Measurements from ENCODE around the gene LRRC8E.

The LRRC8E gene

GRCh38 chr19:7888145-7888825, at the start of gene LRRC8E:
Gene LRRC8E, plus strand, starts transcription at chr19:7888510. Its CDS starts 7,094 bp downstream, at chr19:7895604.
- H3K4me1 Mint-ChIP-seq, result no peaks in the 10 kb centered on the region
- no peaks in the 10 kb centered on the region for H3K36me3 Mint-ChIP-seq (ENCODE audit: low read depth)
- peaks cover 31% of the 10 kb centered on the region for H3K27me3 Mint-ChIP-seq (ENCODE audit: low read depth)
- TF ChIP-seq, protein P1, sequence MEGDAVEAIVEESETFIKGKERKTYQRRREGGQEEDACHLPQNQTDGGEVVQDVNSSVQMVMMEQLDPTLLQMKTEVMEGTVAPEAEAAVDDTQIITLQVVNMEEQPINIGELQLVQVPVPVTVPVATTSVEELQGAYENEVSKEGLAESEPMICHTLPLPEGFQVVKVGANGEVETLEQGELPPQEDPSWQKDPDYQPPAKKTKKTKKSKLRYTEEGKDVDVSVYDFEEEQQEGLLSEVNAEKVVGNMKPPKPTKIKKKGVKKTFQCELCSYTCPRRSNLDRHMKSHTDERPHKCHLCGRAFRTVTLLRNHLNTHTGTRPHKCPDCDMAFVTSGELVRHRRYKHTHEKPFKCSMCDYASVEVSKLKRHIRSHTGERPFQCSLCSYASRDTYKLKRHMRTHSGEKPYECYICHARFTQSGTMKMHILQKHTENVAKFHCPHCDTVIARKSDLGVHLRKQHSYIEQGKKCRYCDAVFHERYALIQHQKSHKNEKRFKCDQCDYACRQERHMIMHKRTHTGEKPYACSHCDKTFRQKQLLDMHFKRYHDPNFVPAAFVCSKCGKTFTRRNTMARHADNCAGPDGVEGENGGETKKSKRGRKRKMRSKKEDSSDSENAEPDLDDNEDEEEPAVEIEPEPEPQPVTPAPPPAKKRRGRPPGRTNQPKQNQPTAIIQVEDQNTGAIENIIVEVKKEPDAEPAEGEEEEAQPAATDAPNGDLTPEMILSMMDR (IDR thresholded peaks at IDR 0.05; ENCODE audit: unreplicated experiment in 3 of 3), result no peak
- no peaks in the 10 kb centered on the region for H3K9me3 Mint-ChIP-seq
- no peak within 1 kb of the TSS for H3K27ac Mint-ChIP-seq
- H3K4me3 Mint-ChIP-seq, result peak within 1 kb of the TSS in 2 of 3 experiments; percentile 32 to 40

DNA sequence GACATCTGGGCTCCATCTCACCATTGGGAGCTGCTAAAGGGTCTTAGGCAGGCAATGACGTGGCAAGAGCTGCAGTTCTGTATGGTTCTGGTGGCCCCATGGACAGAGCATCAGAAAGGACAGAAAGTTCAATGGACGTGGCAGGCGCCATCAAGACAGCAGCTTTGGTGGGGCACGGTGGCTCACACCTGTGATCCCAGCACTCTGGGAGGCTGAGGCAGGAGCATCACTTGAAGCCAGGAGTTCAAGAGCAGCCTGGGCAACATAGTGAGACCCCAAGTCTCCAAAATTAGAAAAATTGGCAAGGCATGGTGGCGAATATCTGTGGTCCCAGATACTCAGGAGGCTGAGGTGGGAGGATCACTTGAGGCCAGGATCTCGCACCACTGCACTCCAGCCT, 48.8 kb upstream of the LRRC8E start:
- H3K4me1 Mint-ChIP-seq, result no peaks in the 10 kb centered on the region
- no peaks in the 10 kb centered on the region for H3K36me3 Mint-ChIP-seq (ENCODE audit: low read depth)
- H3K27me3 Mint-ChIP-seq (ENCODE audit: low read depth), result no peaks in the 10 kb centered on the region
- no peak overlapping the region for H3K4me3 Mint-ChIP-seq
- no peaks in the 10 kb centered on the region for H3K9me3 Mint-ChIP-seq
- H3K27ac Mint-ChIP-seq, result no peak overlapping the region
- TF ChIP-seq, protein P1 (IDR thresholded peaks at IDR 0.05; ENCODE audit: unreplicated experiment in 3 of 3), result no peak

DNA sequence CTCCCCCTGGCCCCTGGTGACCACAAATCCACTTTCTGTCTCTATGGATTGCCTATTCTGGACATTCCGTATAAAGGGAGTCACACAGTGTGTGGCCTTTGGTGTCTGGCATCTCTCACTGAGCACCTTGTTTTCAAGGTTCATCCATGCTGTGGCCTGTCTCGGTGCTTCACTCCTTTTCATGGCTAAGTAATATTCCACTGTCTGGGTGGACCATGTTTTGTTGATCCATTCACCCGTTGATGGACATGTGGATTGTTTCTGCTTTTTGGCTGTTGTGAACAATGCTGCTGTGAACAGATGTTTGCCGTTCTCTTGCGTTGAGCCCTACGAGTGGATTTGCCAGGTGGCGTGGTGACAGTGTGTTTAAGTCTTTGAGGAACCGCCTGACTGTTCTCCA, 47.7 kb upstream of the LRRC8E start:
- TF ChIP-seq, protein P1 (IDR thresholded peaks at IDR 0.05; ENCODE audit: unreplicated experiment in 3 of 3), result no peak
- no peaks in the 10 kb centered on the region for H3K4me1 Mint-ChIP-seq
- no peak overlapping the region for H3K4me3 Mint-ChIP-seq
- H3K27me3 Mint-ChIP-seq (ENCODE audit: low read depth), result no peaks in the 10 kb centered on the region
- H3K9me3 Mint-ChIP-seq, result no peaks in the 10 kb centered on the region
- no peaks in the 10 kb centered on the region for H3K36me3 Mint-ChIP-seq (ENCODE audit: low read depth)
- no peak overlapping the region for H3K27ac Mint-ChIP-seq

DNA sequence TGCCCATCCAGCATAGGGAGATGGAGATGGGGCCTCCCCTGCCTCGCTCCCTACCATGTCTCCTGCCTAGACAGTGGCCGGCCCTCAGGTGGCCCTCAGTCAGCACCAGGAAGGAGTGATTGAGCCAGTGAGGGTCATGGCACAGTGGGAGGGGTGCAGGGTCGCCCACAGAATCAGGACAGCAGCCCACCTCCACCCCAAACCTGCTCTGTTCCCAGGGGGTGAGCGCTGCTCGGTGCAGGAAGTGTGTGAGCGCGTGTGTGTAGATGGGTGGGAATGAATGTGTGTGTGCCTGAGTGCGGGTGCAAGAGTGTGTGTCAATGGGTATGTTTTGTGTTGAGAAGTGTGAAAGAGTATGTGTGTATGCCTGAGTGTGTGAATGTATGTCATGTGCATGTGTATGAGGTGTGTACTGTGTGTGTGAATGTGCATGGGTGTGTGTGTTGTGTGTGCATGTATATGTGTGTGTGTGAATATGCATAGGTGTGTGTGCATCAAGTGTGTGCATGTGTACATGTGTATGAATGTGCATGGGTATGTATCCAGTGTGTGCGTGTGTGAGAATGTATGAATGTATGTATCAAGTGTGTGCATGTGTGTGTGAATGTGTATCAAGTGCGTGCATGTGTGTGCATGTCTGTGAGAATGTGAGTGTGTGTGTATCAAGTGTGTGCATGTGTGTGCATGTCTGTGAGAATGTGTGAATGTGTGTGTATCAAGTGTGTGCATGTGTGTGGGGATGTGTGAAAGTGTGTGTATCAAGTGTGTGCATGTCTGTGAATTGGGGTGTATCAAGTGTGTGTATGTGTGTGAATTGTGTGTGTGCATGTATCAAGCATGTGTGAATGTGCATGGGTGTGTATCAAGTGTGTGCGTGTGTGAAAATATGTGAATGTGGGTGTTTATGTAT, 46.3 kb upstream of the LRRC8E start:
- Mint-ChIP-seq H3K9me3 (no peaks in the 10 kb centered on the region), H3K4me1 (no peaks in the 10 kb centered on the region), H3K27me3 (ENCODE audit: low read depth) (no peaks in the 10 kb centered on the region), H3K4me3 (no peak overlapping the region), H3K27ac (no peak overlapping the region), H3K36me3 (ENCODE audit: low read depth) (no peaks in the 10 kb centered on the region)
- TF ChIP-seq, protein P1 (IDR thresholded peaks at IDR 0.05; ENCODE audit: unreplicated experiment in 3 of 3), result no peak

DNA sequence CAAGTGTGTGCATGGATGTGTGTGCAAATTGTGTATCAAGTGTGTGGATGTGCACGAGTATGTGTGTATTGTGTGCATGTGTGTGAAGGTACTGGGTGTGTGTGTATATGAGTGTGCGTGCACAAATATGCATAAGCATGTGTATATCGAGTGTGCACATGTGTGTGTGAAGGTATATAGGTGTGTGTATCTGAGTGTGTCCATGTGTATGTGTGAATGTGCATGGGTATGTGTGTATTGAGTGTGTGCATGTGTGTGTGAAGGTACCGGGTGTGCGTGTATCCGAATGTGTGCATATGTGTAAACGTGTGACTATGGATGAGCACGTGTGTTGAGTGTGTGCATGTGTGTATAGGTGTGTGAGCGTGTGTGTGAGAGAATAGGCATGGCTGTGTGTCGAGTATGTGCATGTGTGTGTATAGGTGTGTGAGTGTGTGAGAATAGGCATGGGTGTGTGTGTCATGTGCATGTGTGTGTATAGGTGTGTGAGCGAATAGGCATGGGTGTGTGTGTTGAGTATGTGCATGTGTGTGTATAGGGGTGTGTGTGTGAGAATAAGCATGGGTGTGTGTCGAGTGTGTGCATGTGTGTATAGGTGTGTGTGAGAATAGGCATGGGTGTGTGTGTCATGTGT, 45.5 kb upstream of the LRRC8E start:
- Mint-ChIP-seq H3K27ac (no peak overlapping the region), H3K27me3 (ENCODE audit: low read depth) (no peaks in the 10 kb centered on the region), H3K4me3 (no peak overlapping the region), H3K36me3 (ENCODE audit: low read depth) (no peaks in the 10 kb centered on the region), H3K9me3 (no peaks in the 10 kb centered on the region), H3K4me1 (no peaks in the 10 kb centered on the region)
- TF ChIP-seq, protein P1 (IDR thresholded peaks at IDR 0.05; ENCODE audit: unreplicated experiment in 3 of 3), result no peak

Data from nephron (organoid).